Stimulated activated CD4-positive, alpha-beta T cell treated with anti-CD3 and anti-CD28 coated beads, TNF-alpha, amount 100 ng/mL, for 24 hours (primary cell): ENCODE data around the gene PCGF1.
A peak's percentile ranks its signal among the peaks of the same experiment; 100 is the strongest.
"Not testable (repeated sequence)": the region's sequence is repeated elsewhere in the genome, so short reads cannot be mapped to it uniquely, and the experiment has no call there.

Source experiments
- DNase-seq, 3 experiments: peaks; one replicate each; pipeline ENCODE4 v3.0.0-alpha.2; 2020; ENCODE audit warnings: low read depth in 3 of 3

Gene PCGF1

DNA sequence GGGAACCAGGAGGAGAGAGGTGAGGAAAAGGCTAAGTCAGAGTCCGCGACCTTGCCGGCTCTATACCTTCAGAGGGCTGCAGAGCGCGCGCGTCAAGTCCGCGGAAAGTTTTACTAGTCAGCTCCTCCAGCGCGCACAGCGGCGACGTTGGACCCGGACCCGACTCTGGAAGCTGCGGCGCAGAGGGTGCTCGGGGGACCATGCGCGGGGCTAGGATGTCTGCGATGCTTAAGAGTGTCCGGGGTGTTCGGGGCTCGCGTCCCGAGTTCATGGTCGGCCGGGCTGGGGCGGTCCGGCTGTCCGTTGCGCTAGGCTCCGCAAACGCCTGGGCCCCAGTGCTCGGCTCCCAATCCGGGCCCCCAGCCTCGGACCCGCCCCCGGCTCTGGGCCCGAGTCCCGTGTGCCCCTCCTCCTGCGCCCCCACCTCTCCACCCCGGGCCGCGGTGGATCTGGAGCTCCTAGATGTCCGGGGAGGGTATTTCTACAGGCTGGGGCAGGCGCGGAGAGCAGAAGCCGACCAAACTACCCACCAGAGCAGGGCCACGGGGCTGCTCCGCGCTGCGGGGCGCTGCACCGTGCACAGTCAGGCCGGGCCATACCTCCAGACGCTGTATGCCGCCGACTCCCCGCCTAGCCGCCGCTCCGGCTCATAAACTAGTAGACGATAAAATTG is 8.1 kb downstream of the PCGF1 start, which contains the start of gene LBX2:
Gene LBX2 (minus strand): TSS at position 337 of the 673 bp plus-strand sequence. CDS start 66 bp downstream, at position 271.
- DNase-seq, result peak in 1 of 3 experiments; percentile 54

DNA sequence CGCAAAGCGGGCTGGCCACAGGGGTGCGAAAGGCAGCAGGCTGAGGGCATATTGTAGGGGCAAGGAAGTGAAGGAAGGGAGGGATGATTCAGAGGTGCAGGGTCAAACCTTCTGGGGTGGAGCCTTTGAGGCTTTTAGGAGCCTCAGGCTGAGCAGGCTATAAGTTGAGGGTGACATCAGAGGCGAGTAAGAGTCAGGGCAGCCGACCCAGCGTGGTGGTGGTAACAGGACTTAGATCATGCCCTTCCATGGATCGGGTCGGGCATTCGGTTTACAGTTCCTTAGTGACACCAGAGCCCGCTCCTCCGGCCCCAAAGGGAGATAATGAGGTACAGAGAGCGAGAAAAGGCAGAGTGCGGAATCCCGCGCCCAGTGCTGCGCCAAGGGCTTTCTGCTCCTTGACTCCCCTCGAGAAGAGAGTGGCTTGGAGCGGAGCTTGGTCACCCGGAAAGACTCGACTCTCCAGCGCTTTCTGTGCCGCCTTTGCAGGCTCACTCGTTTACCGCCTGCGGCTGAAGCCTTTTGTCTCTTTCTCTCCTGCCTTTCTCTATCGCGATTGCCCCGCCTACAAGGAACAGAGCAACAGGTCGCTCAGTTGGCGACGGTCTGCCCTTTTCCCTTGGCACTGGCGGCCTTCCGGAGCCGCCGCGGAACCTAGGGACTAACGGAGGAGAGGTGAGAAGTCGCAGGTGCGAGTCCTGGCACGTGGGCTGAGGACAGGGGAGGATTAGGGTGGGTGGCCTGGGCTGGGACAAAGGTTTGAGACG is 8.8 kb downstream of the PCGF1 start:
- DNase-seq, result no peak

DNA sequence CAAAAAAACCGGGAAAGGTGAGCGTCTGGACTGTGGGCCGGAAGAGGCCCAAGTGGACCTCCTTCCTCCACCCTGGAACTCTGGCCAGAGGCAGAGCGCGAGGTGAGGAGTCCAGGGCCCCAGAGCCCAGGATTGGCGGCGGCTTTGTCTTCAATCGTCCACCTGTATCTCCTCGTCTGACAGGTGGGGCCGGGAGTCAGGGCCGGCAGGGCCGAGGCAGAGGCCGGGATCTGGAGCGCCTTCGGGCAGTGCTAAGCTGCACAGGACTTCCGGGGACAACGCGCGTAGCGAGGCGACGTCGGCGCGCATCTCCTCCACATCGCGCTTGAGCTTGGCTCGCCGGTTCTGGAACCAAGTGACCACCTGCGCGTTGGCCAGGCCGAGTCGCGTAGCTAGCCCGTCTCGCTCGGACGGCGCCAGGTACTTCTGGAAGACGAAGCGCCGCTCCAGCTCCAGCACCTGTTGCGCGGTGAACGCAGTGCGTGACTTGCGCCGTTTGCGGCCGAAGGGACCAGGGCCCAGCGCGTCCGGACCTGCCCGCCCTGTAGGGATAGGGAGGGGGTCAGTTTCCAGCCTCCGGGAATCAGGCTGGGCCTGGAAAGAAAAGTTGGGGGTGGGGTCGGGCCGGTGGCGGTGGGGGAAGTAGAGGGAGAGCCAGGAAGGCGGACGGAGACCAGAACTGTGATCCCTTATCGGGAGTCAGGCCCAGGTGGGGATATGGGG is 9.6 kb downstream of the PCGF1 start:
- DNase-seq, result no peak

DNA sequence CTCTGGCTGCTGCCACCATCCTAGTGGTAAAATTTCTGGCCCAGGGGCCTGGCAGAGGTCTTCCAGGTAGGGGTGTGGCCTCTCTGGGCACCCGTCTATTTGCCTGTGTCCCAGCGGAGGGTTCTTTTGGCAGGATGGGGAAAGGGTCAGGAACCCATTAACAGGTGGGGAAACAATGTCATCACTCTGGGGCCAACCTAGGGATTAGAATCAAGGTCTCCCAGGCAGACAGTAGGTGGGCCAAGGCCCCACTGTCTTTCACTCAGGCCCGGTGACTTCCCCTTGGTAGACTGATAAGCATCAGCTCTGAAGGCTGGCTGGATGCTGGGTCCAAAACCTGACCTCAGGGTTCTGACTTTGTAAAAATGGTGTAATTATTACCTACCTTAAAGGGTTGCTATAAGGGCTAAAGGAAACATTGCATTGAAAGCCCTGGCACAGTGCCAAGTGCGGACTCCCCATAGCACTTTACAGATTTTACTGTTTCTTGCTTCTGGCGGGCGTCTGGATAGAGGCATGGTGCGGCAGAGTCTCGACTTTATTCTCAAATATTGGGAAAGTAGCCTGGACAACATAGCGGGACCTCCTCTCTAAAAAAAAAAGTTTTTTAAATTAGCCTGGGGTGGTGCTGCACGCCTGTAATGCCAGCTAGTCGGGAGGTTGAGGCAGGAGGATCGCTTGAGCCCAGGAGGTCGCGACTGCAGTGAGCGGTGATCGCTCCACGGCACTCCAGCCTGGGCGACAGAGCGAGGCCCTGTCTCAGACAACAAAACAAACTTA is 10.3 kb downstream of the PCGF1 start:
- DNase-seq, result no peak

DNA sequence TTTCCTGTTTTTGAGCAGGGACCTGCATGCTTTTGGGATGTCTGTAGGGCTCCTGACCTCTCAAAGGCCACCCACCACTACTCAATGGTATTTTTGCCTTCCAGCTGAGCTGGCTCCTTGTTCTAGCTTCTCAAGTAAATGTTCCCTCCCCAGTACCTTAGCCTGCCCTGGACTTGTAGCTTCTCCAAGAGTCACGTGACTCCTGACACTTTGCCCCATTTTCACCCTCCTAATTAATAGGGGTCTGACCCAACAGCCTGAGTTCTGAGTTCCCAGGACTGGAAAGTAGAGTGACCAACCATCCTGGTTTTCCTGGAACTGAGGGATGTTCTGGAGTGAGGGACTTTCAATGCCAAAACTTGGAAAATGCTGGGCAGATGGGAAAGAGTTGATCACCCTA is 12.1 kb downstream of the PCGF1 start:
- no peak for DNase-seq

DNA sequence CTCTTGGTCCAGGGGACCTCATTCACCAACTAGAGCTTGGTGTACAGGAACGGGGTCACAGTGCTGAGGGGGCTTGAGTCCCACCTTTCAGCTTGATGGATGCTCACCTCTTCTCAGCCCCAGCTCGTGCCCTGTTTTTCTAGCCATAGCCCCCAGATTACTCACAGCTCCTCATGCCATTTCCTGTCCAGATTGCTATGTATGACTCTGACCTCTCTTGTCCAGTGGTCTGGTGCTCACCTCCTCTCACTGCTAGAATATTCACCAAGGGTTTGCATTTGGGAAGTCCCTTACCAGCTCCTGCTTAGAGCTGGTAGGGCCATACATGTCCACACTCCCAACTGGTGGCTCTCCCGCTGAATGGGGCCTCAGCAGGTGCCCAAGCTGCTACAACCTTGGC is 13.9 kb downstream of the PCGF1 start:
- DNase-seq, result no peak

DNA sequence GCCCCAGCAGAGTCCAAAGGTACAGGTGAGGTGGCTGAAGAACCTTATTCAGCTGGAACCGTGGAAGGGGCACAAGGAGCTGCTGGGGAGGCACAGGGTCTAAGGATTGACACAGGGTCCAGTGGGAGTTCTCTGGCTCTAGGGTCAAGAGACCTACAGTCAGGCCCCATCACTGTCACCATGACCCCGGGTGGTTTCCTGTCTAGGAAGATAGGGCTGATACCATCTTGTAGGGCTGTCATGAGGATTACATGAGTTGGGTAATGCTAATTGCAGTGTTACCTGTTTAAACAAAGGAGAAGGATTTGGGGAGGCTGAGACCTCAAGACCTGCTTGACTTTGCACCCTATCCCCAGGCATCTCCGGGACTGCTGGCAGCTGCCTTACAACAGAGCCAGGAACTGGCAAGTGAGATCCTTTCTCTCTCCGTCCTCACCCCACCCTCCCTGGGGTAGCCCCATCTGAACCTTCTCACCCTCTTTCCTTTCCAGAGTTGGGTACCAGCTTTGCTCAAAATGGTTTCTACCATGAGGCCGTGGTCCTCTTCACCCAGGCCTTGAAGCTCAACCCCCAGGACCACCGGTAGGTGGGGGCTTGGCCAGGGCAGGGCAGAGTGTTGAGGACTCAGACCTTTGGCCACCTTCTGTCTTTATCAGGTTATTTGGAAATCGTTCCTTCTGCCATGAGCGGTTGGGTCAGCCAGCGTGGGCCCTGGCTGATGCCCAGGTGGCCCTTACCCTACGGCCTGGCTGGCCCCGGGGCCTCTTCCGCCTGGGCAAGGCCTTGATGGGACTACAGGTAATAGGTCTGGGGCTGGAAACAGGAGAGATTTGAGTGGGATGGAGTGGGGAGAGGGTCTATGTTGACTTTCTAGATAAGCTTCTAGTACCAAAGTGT is 15.6 kb downstream of the PCGF1 start:
- no peak for DNase-seq

DNA sequence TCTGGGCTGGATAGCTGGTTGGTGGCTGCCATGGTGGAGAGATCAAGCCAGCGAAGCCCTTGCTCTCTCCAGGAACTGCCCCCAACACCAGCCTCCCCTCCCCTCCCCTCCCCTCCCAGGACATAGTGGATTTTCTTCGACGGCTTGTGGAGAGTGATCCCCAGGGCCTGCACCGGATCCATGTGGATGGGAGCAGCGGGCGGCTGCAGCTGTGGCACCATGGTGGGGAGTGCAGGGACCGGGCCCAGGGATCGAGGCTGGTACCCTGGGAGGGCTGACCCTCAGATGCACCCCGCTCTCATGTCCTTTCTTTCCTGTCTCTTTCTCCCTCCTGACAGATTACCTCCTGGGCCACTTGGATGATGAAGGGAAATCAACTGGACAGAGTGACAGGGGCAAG is 17.6 kb downstream of the PCGF1 start:
- DNase-seq, result no peak

DNA sequence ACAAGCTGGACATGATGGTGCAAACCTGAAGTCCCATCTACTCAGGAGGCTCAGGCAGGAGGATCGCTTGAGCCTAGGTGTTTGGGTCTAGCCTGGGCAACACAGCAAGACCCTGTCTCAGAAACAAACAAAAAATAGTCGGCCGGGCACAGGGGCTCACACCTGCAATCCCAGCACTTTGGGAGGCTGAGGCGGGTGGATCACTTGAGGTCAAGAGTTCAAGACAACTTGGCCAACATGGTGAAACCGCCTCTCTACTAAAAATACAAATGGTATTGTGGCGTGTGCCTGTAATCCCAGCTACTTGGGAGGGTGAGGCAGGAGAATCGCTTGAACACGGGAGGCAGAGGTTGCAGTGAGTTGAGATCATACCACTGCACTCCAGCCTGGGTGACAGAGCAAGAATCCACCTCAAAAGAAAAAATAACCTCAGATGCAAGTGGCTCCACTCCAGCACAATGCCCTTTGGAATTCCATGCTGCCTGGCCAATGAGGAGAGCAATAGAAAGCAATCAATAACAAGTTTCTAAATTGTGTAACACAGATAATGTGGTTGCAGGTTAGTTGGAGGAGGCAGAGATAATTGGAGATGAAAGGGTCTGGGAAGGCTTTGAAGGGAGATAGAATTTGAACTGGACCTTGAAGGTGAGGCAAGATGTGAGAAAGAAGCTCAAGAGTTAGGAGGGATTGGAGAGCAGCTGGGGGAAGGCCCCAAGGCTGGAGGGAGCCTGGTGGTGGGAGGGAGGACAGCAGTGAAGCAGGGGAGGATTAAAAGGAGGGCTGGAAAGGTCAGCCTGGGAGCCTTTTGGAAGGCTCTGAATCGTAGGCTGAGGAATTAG is 18.6 kb downstream of the PCGF1 start:
- no peak for DNase-seq

DNA sequence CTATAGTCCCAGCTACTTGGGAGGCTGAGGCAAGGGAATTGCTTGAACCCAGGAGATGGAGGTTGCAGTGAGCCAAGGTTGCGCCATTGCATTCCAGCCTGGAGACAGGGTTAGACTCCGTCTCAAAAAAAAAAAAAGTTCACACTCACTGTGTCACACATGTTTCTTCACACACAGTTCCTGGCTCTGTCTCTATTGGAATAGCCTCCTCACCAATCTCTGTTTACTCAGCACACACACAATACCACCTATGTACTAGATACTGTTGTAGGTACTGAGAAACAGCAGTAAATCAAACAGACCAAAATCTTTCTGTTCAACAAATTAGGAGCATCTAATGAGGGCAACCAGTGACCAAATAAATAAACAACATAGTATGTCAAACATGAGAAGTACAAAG is 21.4 kb downstream of the PCGF1 start:
- no peak for DNase-seq

DNA sequence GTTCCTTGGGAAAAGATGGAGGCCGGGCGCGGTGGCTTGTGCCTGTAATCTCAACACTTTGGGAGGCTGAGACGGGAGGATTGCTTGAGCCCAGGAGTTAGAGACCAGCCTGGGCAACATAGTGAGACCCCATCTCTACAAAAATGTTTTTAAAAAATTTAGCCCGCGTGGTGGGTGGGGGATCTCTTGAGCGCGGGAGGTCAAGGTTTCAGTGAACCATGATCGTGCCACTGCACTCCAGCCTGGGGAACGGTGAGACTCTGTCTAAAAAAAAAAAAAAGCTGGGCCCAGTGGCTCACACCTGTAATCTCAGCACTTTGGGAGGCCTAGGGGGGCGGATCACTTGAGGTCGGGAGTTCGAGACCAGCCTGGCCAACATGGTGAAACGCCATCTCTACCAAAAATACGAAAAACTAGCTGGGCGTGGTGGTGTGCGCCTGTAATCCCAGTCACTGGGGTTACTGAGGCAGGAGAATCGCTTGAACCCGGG is 23.8 kb downstream of the PCGF1 start:
- DNase-seq, result not testable (repeated sequence)

DNA sequence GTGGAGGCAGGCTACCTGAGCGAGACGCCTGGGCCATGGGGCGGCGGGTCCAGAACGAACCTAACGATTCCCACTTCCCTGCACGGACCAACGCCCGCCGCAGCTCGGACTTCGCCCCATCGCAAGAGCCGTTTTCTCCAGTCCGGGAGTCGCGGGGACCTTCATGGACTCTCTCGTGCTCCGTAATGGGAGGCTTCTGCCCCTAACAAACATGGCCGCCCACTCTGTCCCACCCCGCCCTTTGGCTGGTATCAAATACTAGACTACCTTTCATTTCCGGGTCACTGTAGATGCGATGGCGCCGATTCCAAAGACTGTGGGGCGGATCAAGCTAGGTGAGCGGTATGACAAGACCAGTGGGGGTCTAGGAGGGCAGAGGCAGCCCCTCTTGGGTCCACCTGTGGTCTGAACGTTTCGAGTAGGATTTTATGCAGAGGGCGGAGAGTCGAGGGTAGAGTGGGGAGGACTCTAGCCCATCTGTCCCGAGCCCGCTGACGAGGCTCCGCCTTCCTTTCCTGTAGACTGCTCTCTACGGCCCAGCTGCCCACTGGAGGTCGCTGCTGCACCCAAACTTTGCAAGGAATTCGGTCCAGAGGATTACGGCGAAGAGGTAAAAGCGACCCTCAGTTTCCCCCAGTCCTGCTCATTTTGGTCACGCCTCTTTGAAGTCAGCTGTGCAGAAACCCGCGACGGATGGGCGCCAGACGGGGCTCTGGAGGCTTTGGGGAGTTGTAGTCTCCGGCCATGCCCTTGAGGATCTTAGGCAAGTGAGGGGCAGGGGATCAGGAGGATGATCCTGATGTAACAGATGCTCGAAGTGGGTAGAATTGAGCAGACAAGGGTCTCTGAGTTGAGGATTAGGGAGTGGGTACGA is 24.5 kb downstream of the PCGF1 start, which contains the start of the genes CCDC142 and TTC31:
Gene CCDC142 (minus strand): TSS at position 198 of the 874 bp plus-strand sequence. CDS start 161 bp downstream, at position 37.
Gene TTC31 (plus strand): TSS at position 281 of the 874 bp plus-strand sequence. CDS start 15 bp downstream, at position 296.
- DNase-seq, result peak; percentile 85 to 93 (median 93)

DNA sequence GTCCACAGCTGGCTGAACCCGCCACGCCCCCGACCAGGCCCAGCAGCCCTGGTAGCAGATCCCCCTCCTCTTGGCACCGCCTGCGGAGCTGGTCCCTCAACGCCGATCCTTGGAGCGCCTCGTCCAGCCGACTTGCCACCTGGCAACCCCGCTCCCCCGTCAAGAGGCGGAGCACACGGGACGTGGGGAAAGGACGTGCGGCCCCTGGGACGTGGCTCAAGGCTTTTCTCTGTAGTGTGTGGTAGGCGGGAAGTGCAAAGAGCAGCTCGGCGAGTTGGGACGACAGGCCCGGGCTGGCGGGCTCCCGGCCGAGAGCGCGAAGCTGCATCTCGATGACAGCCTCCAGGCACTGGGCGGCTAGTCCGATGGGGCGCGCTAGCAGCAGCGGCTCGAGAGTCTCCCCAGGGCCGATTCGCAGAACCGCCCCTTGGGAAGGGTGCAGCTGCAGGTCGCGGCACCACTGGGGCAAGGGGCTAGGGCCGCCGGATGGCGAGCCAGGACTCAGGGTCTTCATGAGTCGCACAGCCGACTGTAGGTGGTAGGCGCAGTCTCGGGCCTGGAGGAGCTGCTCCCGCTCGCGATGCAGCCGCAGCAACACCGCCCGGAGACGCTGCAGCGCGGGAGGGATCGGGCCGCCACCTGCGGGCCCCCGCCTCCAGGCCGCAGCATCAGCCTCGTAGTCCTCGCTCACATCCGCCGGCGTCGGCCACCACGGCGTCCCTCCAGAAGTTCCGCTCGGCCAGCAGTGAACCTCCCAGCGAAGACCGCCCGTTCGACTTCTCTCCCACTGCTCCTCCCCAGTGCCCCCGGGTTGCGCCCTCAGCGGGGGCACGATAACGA is 25.3 kb downstream of the PCGF1 start:
- peak in 1 of 3 experiments; percentile 56 for DNase-seq

DNA sequence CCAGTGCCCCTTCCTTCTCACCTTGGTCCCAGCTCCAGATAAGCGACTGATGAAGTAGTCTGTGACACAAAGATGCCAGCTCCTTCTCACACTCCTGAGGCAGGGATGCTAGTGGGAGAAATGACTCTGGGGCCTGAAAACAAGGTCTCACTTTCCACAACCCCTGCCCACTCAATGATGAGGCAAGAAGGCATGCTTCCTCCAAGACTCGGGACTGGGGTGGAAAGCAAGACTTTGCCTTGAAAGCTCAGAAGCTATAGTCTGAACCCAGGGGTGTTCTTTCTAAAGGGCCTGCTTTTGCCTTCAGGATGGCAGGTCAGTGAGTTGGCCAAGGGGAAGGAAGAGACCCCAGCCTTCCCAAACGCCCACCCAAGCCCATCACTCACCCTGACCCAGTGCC is 26.1 kb downstream of the PCGF1 start:
- DNase-seq, result no peak

DNA sequence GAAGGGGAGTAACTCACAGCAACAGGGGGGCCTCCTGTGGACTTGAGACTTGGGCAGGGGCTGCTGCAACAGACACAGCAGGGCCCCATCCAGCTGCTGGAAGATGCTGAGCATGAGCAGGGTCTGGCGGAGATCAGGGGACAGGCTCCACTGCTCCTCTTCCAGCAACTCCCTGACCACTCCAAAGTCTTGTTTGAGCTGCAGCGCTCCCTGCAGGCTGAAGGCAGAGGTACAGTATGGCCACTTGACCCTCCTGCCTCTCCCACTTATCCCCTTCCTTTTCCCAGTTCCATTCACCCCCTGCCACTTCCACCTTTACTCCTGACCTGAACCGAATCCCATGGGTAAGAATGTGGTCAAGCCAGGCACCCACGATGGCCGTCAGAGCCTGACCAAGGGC is 32.6 kb downstream of the PCGF1 start:
- no peak for DNase-seq

DNA sequence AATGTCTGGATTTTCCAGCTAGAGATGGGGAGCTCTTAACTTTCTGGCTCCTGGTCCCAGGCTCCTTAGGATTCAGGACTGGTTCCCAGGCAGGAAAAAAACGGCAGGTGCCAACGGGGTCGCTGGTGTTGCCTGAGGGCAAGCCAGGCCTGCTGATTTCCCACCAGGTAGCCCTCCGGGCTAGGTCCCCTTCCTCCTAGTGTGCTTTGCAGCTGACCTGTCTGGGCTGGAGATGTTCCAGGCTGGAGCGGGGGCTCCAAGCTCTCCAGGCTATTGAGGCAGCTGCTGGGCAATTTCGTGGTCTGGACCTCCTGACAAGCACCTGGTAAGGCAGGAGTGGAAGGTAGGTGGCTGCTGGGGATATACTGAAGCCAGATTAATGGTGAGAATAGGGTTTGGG is 33.0 kb downstream of the PCGF1 start:
- DNase-seq, result no peak

DNA sequence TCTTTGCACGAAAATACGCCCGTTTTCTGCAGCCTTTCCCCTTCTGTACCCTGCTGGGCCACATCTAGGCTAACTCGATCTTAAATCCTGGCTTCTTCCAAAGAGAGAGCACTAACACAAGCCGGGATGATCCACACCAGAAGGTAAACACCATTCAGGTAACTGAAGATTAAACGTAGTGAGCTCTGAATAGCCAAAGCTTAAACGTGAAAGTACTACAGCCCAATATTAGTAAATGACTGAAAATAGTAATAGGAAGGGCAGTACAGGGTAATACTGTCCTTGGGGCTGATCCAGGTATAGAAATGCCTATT is 34.6 kb downstream of the PCGF1 start:
- DNase-seq, result no peak
